Measurements from ENCODE around the gene KCNAB1. TPM values are rescaled to one million over a fixed set of nuclear protein-coding genes. Genes with fewer than 3 reads are reported as not detected.

The KCNAB1 gene
- total RNA-seq, 1 experiment from 2014 or later: not detected

GRCh38 chr3:156240642-156241041 lies 120.3 kb downstream of the KCNAB1 start (continued):
- TF ChIP-seq JUND (IDR thresholded peaks at IDR 0.05): no peak
- TF ChIP-seq CEBPB (IDR thresholded peaks at IDR 0.05; ENCODE audit: low read depth): no peak

GRCh38 chr3:156246961-156247725 lies 126.8 kb downstream of the KCNAB1 start:
- Histone ChIP-seq H3K27ac (ENCODE audit: low read depth, low read length) (no peak overlapping the region), H3K4me1 (ENCODE audit: control insufficient read depth in 1 of 2, insufficient read depth in 2 of 2, low read length in 2 of 2) (no peaks in the 10 kb centered on the region), H3K4me3 (replicated peaks in 1 of 2; ENCODE audit: low read depth in 1 of 2, low read length in 2 of 2) (no peak overlapping the region), H3K4me2 (ENCODE audit: low read length) (no peak overlapping the region), H3K9me2 (ENCODE audit: insufficient read depth) (no peaks in the 10 kb centered on the region), H3K9ac (ENCODE audit: low read length) (no peak overlapping the region), H3K9me3 (ENCODE audit: control insufficient read depth in 1 of 2, insufficient read depth in 1 of 2, low read depth in 1 of 2, low read length in 2 of 2) (no peaks in the 10 kb centered on the region), H3K36me3 (ENCODE audit: control insufficient read depth in 1 of 2, insufficient read depth in 2 of 2, low read length in 2 of 2) (no peaks in the 10 kb centered on the region), H4K20me1 (ENCODE audit: insufficient read depth) (no peaks in the 10 kb centered on the region), H2AFZ (ENCODE audit: low read depth, low read length, poor library complexity, severe bottlenecking) (no peak overlapping the region), H3K27me3 (ENCODE audit: insufficient read depth, low read length) (no peaks in the 10 kb centered on the region), H3K79me2 (ENCODE audit: insufficient read depth, low read length) (no peaks in the 10 kb centered on the region)
- ChIA-PET RAD21 (ENCODE audit: low non-redundant PET in 1 of 2, low total read pairs in 2 of 2, uncharacterized antibody in 2 of 2, unreplicated experiment in 2 of 2) (no interaction called here), CTCF (no interaction called here), POLR2A (no interaction called here)
- no TSS peak for BruUV-seq (replicated peaks)
- DNase-seq (ENCODE audit: low read depth, low spot score): no peak
- TF ChIP-seq ZNF274 (IDR thresholded peaks at IDR 0.05; ENCODE audit: low read depth, low read length) (no peak), ZFX (IDR thresholded peaks at IDR 0.05) (no peak)
- no peak for ATAC-seq
- intact Hi-C loops (cut with micrococcal nuclease): no loop called here

- no peaks in the 10 kb centered on the region for H4K20me1 ChIP-seq (ENCODE audit: insufficient read depth)
- no peaks in the 10 kb centered on the region for H3K27me3 ChIP-seq (ENCODE audit: insufficient read depth, low read length)
- ChIA-PET RAD21 (ENCODE audit: low non-redundant PET in 1 of 2, low total read pairs in 2 of 2, uncharacterized antibody in 2 of 2, unreplicated experiment in 2 of 2) (no interaction called here), CTCF (no interaction called here), POLR2A (no interaction called here)
- no peaks in the 10 kb centered on the region for H3K36me3 ChIP-seq (ENCODE audit: control insufficient read depth in 1 of 2, insufficient read depth in 2 of 2, low read length in 2 of 2)
- no peaks in the 10 kb centered on the region for H3K79me2 ChIP-seq (ENCODE audit: insufficient read depth, low read length)
- no peak overlapping the region for H3K9ac ChIP-seq (ENCODE audit: low read length)
- no peak overlapping the region for H2AFZ ChIP-seq (ENCODE audit: low read depth, low read length, poor library complexity, severe bottlenecking)
- no peak for DNase-seq (ENCODE audit: low read depth, low spot score)
- no TSS peak for BruUV-seq (replicated peaks)
- H3K4me1 ChIP-seq (ENCODE audit: control insufficient read depth in 1 of 2, insufficient read depth in 2 of 2, low read length in 2 of 2): no peaks in the 10 kb centered on the region
- no peak for TF ChIP-seq REST (IDR thresholded peaks at IDR 0.05; ENCODE audit: low read depth)
- no peak for TF ChIP-seq EZH2phosphoT487 (IDR thresholded peaks at IDR 0.05; ENCODE audit: borderline replicate concordance)
- TF ChIP-seq EZH2 (IDR thresholded peaks at IDR 0.05): no peak
- TF ChIP-seq ZBTB33 (IDR thresholded peaks at IDR 0.05; ENCODE audit: extremely low read depth, insufficient replicate concordance, low read length): no peak
- H3K4me2 ChIP-seq (ENCODE audit: low read length): no peak overlapping the region
- no peak for ATAC-seq
- H3K4me3 ChIP-seq (replicated peaks in 1 of 2; ENCODE audit: low read depth in 1 of 2, low read length in 2 of 2): no peak overlapping the region
- H3K27ac ChIP-seq (ENCODE audit: low read depth, low read length): no peak overlapping the region
- H3K9me3 ChIP-seq (ENCODE audit: control insufficient read depth in 1 of 2, insufficient read depth in 1 of 2, low read depth in 1 of 2, low read length in 2 of 2): no peaks in the 10 kb centered on the region
- intact Hi-C loops (cut with micrococcal nuclease): no loop called here
- no peaks in the 10 kb centered on the region for H3K9me2 ChIP-seq (ENCODE audit: insufficient read depth)
Observed at GRCh38 chr3:156250550-156250949, 130.2 kb downstream of the KCNAB1 start.

All from HCT116 (cell line).